ENCODE results near the gene SH3GL1.

The SH3GL1 gene

GRCh38 chr19:4400135-4400936, at the start of gene SH3GL1:
TSS of gene SH3GL1 (minus strand) at chr19:4400547. CDS start at chr19:4400368, 179 bp downstream.
- TF ChIP-seq ZFP30 (CRISPR knock-in tag; IDR thresholded peaks at IDR 0.05) (no peak), SNAI2 (CRISPR knock-in tag; IDR thresholded peaks at IDR 0.05) (0 out of 2 replicates have a peak, but pooled peaks have one; percentile 62), CREB5 (CRISPR knock-in tag; IDR thresholded peaks at IDR 0.05; ENCODE audit: low read depth) (no peak), RARB (CRISPR knock-in tag; IDR thresholded peaks at IDR 0.05) (no peak), TSHZ2 (CRISPR knock-in tag; IDR thresholded peaks at IDR 0.05) (0 out of 2 replicates have a peak, but pooled peaks have one; percentile 27), ZNF565 (CRISPR knock-in tag; conservative IDR thresholded peaks at IDR 0.05; ENCODE audit: low read depth) (no peak)
- ATAC-seq, result peak; percentile 52

GRCh38 chr19:4449639-4450028, 49.3 kb upstream of the SH3GL1 start:
- no peak for ATAC-seq

More at GRCh38 chr19:4449639-4450028, 49.3 kb upstream of the SH3GL1 start:
- TF ChIP-seq PPARA (CRISPR knock-in tag; IDR thresholded peaks at IDR 0.05; ENCODE audit: borderline replicate concordance) (no peak), ZNF8 (CRISPR knock-in tag; IDR thresholded peaks at IDR 0.05) (no peak), CSDC2 (CRISPR knock-in tag; IDR thresholded peaks at IDR 0.05) (no peak), GLIS3 (CRISPR knock-in tag; IDR thresholded peaks at IDR 0.05) (no peak), OSR1 (CRISPR knock-in tag; IDR thresholded peaks at IDR 0.05) (no peak), ZFP3 (CRISPR knock-in tag; IDR thresholded peaks at IDR 0.05) (no peak), PATZ1 (CRISPR knock-in tag; IDR thresholded peaks at IDR 0.05; ENCODE audit: borderline replicate concordance) (no peak), ISL1 (CRISPR knock-in tag; IDR thresholded peaks at IDR 0.05) (no peak), BACH2 (CRISPR knock-in tag; IDR thresholded peaks at IDR 0.05; ENCODE audit: borderline replicate concordance) (no peak), ESRRG (CRISPR knock-in tag; IDR thresholded peaks at IDR 0.05) (no peak), ZFP30 (CRISPR knock-in tag; IDR thresholded peaks at IDR 0.05) (no peak), TOX (CRISPR knock-in tag; IDR thresholded peaks at IDR 0.05; ENCODE audit: borderline replicate concordance) (no peak), TSHZ2 (CRISPR knock-in tag; IDR thresholded peaks at IDR 0.05) (no peak), POU6F1 (CRISPR knock-in tag; IDR thresholded peaks at IDR 0.05; ENCODE audit: borderline replicate concordance, low read depth) (no peak), CREB5 (CRISPR knock-in tag; IDR thresholded peaks at IDR 0.05; ENCODE audit: low read depth) (no peak), ARNTL (CRISPR knock-in tag; IDR thresholded peaks at IDR 0.05; ENCODE audit: borderline replicate concordance, low read depth) (no peak), SNAI2 (CRISPR knock-in tag; IDR thresholded peaks at IDR 0.05) (no peak), RARB (CRISPR knock-in tag; IDR thresholded peaks at IDR 0.05) (no peak), ZNF70 (CRISPR knock-in tag; IDR thresholded peaks at IDR 0.05) (no peak)

Measured in SK-N-SH treated with all-trans-retinoic acid at 6 μM for 48 hours (cell line).